BE2C (cell line): Measurements from ENCODE around the gene SLC26A2.

Source experiments
- DNase-seq: peaks from one replicate; pipeline ENCODE4 v3.0.0-alpha.2; 2020
- H3K27me3 ChIP-seq: fragments of 250-450 bp; sonication (Bioruptor Pico); 2 replicates; pipeline ENCODE4 v1.5.1; 2020; ENCODE audit warnings: mild to moderate bottlenecking
- H3K36me3 ChIP-seq: fragments of 250-450 bp; sonication (Bioruptor Pico); 2 replicates; pipeline ENCODE4 v1.5.1; 2020; ENCODE audit warnings: mild to moderate bottlenecking
- H3K4me1 ChIP-seq: fragments of 250-450 bp; sonication (Bioruptor Pico); 2 replicates; pipeline ENCODE4 v1.5.1; 2020
- H3K4me3 ChIP-seq: 2 replicates; pipeline ENCODE4 v1.5.1; 2011; ENCODE audit warnings: low read depth, low read length
- H3K9me3 ChIP-seq: fragments of 250-450 bp; sonication (Bioruptor Pico); 2 replicates; pipeline ENCODE4 v1.5.1; 2020
- CTCF ChIP-seq: IDR thresholded peaks from 2 replicates; pipeline ENCODE4 v1.5.1; 2012; ENCODE audit warnings: mild to moderate bottlenecking, low read depth, low read length

The SLC26A2 gene

DNA sequence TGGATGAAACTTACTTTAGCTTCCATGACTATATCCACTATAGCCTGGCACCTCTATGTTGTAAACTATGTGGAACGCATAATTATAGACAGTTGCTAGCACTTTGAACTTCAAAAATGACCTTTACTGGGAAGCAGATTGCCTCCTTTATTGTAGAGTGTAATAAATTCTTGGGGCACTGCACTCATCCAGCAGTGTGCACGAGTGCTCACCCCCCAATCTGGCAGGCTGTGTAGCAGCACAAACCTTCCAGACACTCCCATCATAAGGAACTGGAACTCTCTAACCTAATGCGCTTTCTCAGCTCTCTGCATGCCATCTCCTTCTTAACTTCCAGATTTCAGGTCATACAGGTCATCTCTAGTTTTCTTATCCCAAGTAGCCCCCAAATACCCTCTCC is 14.4 kb upstream of the SLC26A2 start:
- Histone ChIP-seq H3K27me3 (no peaks in the 10 kb centered on the region), H3K4me3 (no peak overlapping the region), H3K9me3 (no peaks in the 10 kb centered on the region), H3K4me1 (no peaks in the 10 kb centered on the region), H3K36me3 (no peaks in the 10 kb centered on the region)
- DNase-seq: no peak
- no peak for TF ChIP-seq CTCF

- H3K4me3 ChIP-seq: no peak overlapping the region
- no peaks in the 10 kb centered on the region for H3K9me3 ChIP-seq
- no peak for TF ChIP-seq CTCF
- no peaks in the 10 kb centered on the region for H3K27me3 ChIP-seq
- no peak for DNase-seq
- H3K36me3 ChIP-seq: no peaks in the 10 kb centered on the region
- no peaks in the 10 kb centered on the region for H3K4me1 ChIP-seq
Observed at GRCh38 chr5:149948993-149949392, 11.6 kb upstream of the SLC26A2 start.

GRCh38 chr5:149951138-149951749 is 9.3 kb upstream of the SLC26A2 start:
- no peak for DNase-seq

GRCh38 chr5:149953436-149954121 is 7.0 kb upstream of the SLC26A2 start:
- no peak for DNase-seq
- Histone ChIP-seq H3K9me3 (no peaks in the 10 kb centered on the region), H3K27me3 (no peaks in the 10 kb centered on the region), H3K36me3 (no peaks in the 10 kb centered on the region), H3K4me3 (no peak overlapping the region), H3K4me1 (no peaks in the 10 kb centered on the region)
- no peak for TF ChIP-seq CTCF

More at GRCh38 chr5:149951138-149951749, 9.3 kb upstream of the SLC26A2 start:
- peak; percentile 18; the same call in 1 of the 2 replicates for TF ChIP-seq CTCF
- no peaks in the 10 kb centered on the region for H3K36me3 ChIP-seq
- no peaks in the 10 kb centered on the region for H3K4me1 ChIP-seq
- H3K27me3 ChIP-seq: no peaks in the 10 kb centered on the region
- H3K4me3 ChIP-seq: no peak overlapping the region
- H3K9me3 ChIP-seq: no peaks in the 10 kb centered on the region

- Histone ChIP-seq H3K36me3 (no peaks in the 10 kb centered on the region), H3K27me3 (no peaks in the 10 kb centered on the region), H3K4me3 (no peak overlapping the region), H3K4me1 (peaks cover 5% of the 10 kb centered on the region), H3K9me3 (no peaks in the 10 kb centered on the region)
- no peak for TF ChIP-seq CTCF
- DNase-seq: no peak
Observed at GRCh38 chr5:149954798-149955197, 5.8 kb upstream of the SLC26A2 start.

- peaks cover 5% of the 10 kb centered on the region for H3K4me1 ChIP-seq
- H3K9me3 ChIP-seq: no peaks in the 10 kb centered on the region
- no peaks in the 10 kb centered on the region for H3K36me3 ChIP-seq
- no peaks in the 10 kb centered on the region for H3K27me3 ChIP-seq
- TF ChIP-seq CTCF: no peak
- DNase-seq: no peak
- no peak overlapping the region for H3K4me3 ChIP-seq
Observed at GRCh38 chr5:149956685-149957084, 3.9 kb upstream of the SLC26A2 start.
